Mononuclear cell (primary cell): ENCODE data around the gene ALOX15. TPM values are rescaled to one million over a fixed set of nuclear protein-coding genes. Genes with fewer than 3 reads are reported as not detected.

Experiments used
- H3K27me3 ChIP-seq: 2 replicates; pipeline ENCODE4 v1.6.0; 2011; ENCODE audit warnings: low read length, control low read depth; ENCODE audit not compliant: insufficient read depth
- H3K4me1 ChIP-seq: 2 replicates; pipeline ENCODE4 v1.5.1; 2011; ENCODE audit warnings: mild to moderate bottlenecking, low read length, control low read depth; ENCODE audit not compliant: insufficient read depth
- H3K4me3 ChIP-seq: 2 replicates; pipeline ENCODE4 v1.5.1; 2011; ENCODE audit warnings: mild to moderate bottlenecking, low read length, moderate library complexity
- H3K9me3 ChIP-seq: 2 replicates; pipeline ENCODE4 v1.5.1; 2011; ENCODE audit warnings: low read depth, mild to moderate bottlenecking, control low read depth, low read length
- total RNA-seq: library from RNA; depleted of rRNA; stranded (reverse); fragments of >200 nt; gene quantifications from one replicate; pipeline ENCODE4 v1.2.3, GENCODE V29; 2012

Gene ALOX15
- total RNA-seq, 1 donor: not detected

DNA sequence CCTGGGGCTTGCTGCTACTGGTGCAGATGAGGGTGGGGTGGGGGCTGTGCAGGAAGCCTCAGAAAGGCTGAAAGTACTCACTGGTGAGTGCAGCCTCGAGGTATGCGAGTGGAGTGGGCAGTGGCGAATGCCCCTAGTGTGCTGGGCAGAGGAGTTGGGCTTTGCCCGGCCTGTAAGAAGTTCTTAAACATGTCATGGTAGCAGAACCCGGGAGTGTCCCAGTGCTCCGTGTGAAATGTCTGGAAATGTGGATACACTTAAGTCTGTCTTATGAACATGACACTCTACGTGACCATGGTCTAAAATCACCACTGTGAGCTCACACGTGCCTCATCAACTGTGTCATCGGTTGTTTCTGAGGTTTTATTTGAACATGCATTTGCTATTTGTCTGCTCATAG is 55.4 kb downstream of the ALOX15 start:
- peaks cover 26% of the 10 kb centered on the region for H3K27me3 ChIP-seq

DNA sequence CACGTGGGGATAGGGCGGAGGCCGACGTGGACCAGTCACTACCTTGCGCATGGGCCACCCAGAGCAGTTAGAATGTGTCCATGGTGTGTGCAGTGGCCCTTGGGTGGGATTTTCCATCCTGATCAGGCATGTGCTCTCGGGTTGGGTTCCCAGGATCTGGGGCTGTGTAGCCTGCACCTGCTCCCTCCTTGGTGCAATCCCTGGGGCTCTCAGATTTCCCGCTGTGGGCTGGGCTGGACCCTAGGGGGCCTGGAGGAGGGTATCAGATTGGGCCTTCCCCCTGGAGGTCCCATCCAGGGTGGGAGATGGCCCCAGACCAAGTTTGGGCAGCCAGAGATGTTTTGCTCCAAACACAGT is 55.9 kb downstream of the ALOX15 start:
- peaks cover 26% of the 10 kb centered on the region for H3K27me3 ChIP-seq
- H3K4me1 ChIP-seq: no peaks in the 10 kb centered on the region
- H3K9me3 ChIP-seq: no peaks in the 10 kb centered on the region
- H3K4me3 ChIP-seq: no peak overlapping the region

More for the DNA sequence above, 55.4 kb downstream of the ALOX15 start:
- Histone ChIP-seq H3K4me1 (no peaks in the 10 kb centered on the region), H3K4me3 (no peak overlapping the region), H3K9me3 (no peaks in the 10 kb centered on the region)

DNA sequence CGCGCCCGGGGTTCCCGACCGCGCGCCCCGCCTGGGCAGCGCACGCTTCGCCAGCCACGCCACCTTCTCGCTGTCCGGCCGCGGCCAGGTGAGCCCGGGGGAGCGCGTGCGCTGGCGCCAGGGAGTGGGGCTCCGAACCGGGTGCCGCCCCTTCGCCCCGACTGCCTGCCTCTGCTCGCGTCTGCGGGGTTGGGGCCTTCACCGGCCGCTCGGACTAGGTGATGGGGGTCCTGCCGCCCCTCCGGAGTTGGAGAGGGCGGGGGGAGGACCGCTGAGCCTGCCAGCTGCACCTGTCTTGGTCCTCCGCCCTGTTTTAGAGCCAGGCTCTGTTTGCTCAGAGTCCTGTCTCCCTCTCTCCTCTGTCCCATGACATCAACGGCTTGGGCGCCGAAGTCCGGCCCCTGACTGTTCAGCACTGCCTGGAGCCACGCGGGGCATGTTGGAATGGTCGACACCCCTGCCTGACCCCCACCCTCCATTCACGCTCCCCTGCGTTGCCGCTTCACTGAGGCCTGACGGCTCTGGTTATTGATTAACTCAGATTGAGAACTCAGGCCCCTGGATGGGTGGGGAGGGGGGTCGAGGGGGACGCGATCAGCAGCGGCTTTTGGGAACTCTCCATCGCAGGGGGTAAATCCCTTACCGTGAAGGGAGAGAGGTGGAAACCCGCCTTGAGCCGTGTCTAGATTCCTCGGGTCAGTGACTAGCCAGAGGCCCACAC is 56.4 kb downstream of the ALOX15 start:
- peaks cover 26% of the 10 kb centered on the region for H3K27me3 ChIP-seq

DNA sequence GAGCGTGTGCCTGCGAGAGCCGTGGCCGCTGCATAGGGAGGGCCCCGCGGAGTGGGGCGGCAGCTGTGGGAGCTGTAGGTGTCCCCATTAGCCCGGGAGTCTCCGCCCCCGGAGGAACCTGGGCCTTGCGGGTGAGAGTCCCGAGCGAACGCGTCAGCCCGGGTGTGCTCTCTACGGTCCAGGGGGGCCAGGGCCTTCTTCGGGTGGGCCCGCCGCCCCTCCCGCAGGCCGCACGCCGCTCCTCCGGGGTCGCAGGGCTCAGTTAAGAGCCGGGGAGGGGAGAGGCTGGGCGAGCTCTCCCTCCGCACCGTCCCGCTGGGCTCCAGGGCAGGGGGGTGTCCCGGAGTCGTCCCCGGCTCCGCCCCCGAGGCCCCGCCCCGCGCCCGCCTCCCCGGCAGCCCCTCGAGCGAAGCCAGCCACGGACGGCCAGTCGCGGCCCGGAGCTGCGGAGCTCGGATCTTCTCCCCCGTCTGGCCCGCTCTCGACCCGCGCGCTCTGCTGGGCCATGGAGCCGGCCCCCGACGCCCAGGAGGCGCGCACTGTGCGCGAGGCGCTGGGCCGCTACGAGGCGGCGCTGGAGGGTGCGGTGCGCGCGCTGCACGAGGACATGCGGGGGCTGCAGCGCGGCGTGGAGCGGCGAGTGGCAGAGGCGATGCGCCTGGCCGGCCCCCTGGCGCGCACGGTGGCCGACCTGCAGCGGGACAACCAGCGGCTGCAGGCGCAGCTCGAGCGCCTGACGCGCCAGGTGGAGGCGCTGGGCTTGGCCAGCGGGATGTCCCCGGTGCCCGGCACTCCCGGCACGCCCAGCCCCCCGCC is 57.2 kb downstream of the ALOX15 start, which contains the start of gene SMTNL2:
Gene SMTNL2 (plus strand): TSS at position 429 of the 816 bp plus-strand sequence. CDS start 77 bp downstream, at position 506.
- Histone ChIP-seq H3K9me3 (no peaks in the 10 kb centered on the region), H3K4me3 (no peak within 1 kb of the TSS), H3K27me3 (peaks cover 26% of the 10 kb centered on the region), H3K4me1 (no peaks in the 10 kb centered on the region)

More for the DNA sequence above, 56.4 kb downstream of the ALOX15 start:
- no peak overlapping the region for H3K4me3 ChIP-seq
- no peaks in the 10 kb centered on the region for H3K4me1 ChIP-seq
- no peaks in the 10 kb centered on the region for H3K9me3 ChIP-seq

- Histone ChIP-seq H3K4me3 (no peak overlapping the region), H3K27me3 (peaks cover 26% of the 10 kb centered on the region), H3K9me3 (no peaks in the 10 kb centered on the region), H3K4me1 (no peaks in the 10 kb centered on the region)
Measured at GRCh38 chr17:4583782-4584100, 57.7 kb downstream of the ALOX15 start.

GRCh38 chr17:4583206-4583605 is 58.3 kb downstream of the ALOX15 start:
- Histone ChIP-seq H3K4me1 (no peaks in the 10 kb centered on the region), H3K4me3 (no peak overlapping the region), H3K9me3 (no peaks in the 10 kb centered on the region), H3K27me3 (peaks cover 26% of the 10 kb centered on the region)

DNA sequence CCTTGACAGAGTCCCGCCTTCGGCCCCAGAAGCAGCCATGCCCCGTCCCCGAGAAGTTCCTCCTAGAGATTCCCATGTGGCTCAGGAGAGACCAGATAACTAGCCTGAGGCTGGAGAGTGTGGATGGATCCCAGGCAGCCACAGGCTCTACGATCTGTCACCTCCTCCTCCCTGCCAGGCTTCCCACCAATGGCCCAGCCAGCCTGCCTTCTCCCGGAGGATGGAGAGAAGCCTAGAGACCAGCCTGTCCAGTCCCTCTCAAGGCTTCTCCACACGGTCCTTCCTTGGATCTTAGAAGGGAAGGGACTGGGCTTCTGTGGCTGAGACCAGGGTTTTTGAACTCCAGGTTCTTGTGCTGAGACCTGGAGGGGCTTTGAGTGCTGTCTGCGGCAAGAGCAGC is 58.8 kb downstream of the ALOX15 start:
- Histone ChIP-seq H3K27me3 (peaks cover 26% of the 10 kb centered on the region), H3K4me3 (no peak overlapping the region), H3K4me1 (no peaks in the 10 kb centered on the region), H3K9me3 (no peaks in the 10 kb centered on the region)

GRCh38 chr17:4582101-4582501 is 59.4 kb downstream of the ALOX15 start:
- Histone ChIP-seq H3K27me3 (peaks cover 26% of the 10 kb centered on the region), H3K4me3 (no peak overlapping the region), H3K4me1 (no peaks in the 10 kb centered on the region), H3K9me3 (no peaks in the 10 kb centered on the region)

Other genes with a start within 250 kb of the ALOX15 start
- gene SPNS3, start 207.7 kb downstream of the ALOX15 start, total RNA-seq: 2.5 TPM
- gene SPNS2, start 142.8 kb downstream of the ALOX15 start, total RNA-seq: 0.10 TPM
- 24.6 TPM for gene MYBBP1A, start 86.3 kb downstream of the ALOX15 start, total RNA-seq
- gene GGT6, start 81.1 kb downstream of the ALOX15 start, total RNA-seq: not detected
- gene SMTNL2, start 57.1 kb downstream of the ALOX15 start, total RNA-seq: not detected
- gene PELP1, start 62.5 kb upstream of the ALOX15 start, total RNA-seq: 16.3 TPM
- gene ARRB2, start 69.0 kb upstream of the ALOX15 start, total RNA-seq: 201 TPM
- 4.8 TPM for gene MED11, start 89.8 kb upstream of the ALOX15 start, total RNA-seq
- 1.3 TPM for gene ZMYND15, start 98.2 kb upstream of the ALOX15 start, total RNA-seq
- 32.6 TPM for gene CXCL16, start 98.2 kb upstream of the ALOX15 start, total RNA-seq
- not detected for gene TM4SF5, start 130.2 kb upstream of the ALOX15 start, total RNA-seq
- not detected for gene VMO1, start 144.7 kb upstream of the ALOX15 start, total RNA-seq
- gene GLTPD2, start 147.3 kb upstream of the ALOX15 start, total RNA-seq: not detected
- gene PSMB6, start 154.5 kb upstream of the ALOX15 start, total RNA-seq: 41.5 TPM
- 7.9 TPM for gene PLD2, start 165.5 kb upstream of the ALOX15 start, total RNA-seq
- 68.8 TPM for gene MINK1, start 191.7 kb upstream of the ALOX15 start, total RNA-seq